HTERT RPE-1 (cell line): ENCODE results near the gene RNF157.

ENCODE experiments used
- in situ Hi-C: fragments of 300-500 bp; cut with MboI; formaldehyde crosslinking; loops from 4 replicates; pipeline ENCODE4 v1.14.3; 2020; ENCODE audit warnings: low sequenced_read_pairs

The RNF157 gene

DNA sequence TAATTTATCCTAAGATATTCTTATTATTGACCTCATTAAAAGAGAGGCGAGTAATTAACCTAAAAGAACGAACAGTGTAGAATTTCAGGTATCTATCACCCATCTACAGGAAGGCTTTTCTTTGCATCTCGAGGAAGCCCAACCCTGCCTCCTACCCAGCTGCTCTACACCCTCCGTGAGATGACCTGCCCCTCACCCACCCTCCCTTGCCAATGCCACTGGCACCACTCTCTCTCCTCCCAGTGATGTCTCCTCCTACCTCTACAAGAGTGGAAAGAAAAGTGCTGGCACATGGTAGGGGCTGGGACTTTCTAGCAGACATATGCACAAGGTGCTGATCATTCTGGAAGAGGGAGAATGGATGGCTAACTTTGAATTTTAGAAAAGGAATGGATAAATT lies 76.4 kb downstream of the RNF157 start:
- in situ Hi-C loops: no loop called here

- in situ Hi-C loops: no loop called here
Observed at GRCh38 chr17:76161619-76162266, 78.5 kb downstream of the RNF157 start.

- in situ Hi-C loops: no loop called here
Observed at GRCh38 chr17:76160896-76161528, 79.3 kb downstream of the RNF157 start.

DNA sequence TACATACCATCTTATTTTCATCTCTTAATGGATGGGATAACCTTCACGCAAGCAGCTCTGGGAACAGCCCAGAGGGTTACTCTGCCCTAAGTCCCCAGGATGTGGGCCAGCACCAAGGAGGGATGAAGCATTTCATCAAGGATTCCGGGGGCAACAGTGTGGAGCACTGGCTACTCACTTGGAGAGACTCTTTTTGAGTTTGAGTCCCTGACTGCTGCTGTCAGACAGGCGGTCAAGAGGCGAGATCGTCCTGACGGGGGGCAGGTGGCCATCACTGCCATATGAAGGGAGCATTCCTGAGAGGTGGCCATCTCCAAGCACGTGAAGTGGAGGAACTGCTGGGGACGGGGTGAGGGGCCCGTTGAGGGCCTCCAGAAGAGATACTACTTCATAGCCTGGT lies 81.1 kb downstream of the RNF157 start:
- in situ Hi-C loops: no loop called here

- in situ Hi-C loops: no loop called here
Observed at GRCh38 chr17:76157759-76158158, 82.5 kb downstream of the RNF157 start.

- in situ Hi-C loops: no loop called here
Observed at GRCh38 chr17:76156662-76156991, 83.7 kb downstream of the RNF157 start.

- in situ Hi-C loops: no loop called here
Observed at GRCh38 chr17:76155988-76156661, 84.2 kb downstream of the RNF157 start.

DNA sequence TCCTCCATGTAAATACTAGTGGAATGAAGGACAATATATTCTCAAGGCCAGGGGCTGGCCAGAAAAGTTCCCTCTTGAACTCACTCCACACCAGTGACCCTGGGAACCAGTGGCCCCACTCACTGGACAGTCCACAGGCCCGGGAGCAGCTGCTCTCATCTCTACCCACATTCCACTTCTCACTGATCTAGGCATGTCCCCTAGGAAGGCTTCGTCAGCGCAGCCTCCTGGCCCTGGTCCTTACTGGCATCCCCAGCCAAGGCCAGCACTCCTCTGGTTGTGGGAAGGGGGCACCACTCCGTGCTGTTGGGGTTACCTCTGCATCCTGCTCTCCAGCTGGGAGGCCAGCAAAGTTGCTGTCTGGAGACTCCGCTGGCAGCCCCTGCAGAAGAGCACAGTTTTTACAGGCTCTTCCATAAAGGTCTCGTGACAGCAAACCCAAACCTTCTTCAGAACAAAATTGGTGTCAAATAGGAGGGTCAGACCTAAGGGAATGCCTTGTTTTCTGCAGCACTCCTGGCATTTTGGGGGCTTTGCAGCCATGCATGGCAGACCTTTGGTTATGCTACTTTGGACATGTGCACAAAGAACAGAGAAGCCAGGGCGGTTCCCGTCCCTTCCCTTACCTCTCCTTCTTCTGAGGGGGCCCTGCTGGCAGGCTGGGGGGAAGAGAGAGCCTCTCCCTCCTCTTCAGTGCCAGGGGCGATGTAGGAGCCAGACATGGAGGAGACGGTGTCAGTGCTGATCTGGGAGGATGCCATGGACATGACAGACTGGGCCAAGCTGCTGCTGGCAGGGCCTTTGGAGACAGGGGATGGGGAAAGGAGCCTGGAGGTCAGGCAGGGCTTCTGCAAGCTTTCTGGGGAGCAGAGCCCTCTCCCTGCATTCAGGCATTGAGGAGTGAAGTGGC lies 85.1 kb downstream of the RNF157 start:
- in situ Hi-C loops: no loop called here

GRCh38 chr17:76154292-76154691 lies 86.0 kb downstream of the RNF157 start:
- in situ Hi-C loops: no loop called here

GRCh38 chr17:76153640-76154039 lies 86.7 kb downstream of the RNF157 start:
- in situ Hi-C loops: no loop called here

GRCh38 chr17:76153202-76153601 lies 87.1 kb downstream of the RNF157 start:
- in situ Hi-C loops: no loop called here

DNA sequence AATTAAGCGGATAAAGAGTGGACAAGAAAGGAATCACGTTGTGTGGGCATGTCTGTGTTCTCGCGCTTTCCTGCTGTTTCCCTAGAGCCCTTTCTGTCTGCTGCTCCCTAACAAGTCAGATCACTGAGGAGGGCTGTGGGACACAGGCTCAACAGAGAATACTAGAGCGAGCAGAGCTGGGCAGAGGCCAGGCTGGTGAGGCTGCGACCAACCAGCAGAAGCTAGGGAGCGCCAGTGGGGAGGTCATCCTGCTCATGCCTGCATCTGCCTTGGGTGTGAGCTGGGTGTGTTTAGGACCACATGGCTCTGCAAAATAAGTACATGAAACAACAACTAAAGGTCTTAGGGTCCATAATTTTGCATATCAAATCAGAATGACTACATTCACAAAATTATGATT lies 87.7 kb downstream of the RNF157 start:
- in situ Hi-C loops: no loop called here

DNA sequence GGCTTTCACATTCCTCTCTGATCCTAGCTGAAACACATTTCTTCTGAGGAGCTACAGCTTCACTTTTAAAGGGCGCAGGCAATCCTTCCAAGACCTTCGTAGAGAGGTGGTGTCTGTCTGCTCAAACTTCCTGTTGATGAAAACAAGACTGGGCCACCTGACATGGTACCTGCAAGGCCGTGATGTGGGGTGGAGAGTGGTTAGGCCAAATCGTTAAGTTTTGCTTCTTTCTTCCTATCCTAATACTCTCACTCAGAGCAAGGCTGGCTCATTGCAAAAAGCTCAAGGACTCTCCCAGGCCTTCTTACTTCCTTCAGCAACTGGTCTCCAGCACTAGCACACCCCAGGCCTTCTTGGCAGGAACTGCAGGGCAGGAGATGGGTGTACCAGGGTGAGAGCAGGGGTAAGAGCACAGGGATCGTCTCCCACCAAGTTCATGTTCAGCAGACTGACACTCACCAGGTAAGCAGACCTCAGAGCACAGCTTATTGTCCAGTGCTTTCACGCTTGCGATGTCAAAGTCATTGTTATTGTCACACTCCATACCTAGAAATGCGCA lies 88.3 kb downstream of the RNF157 start:
- in situ Hi-C loops: no loop called here

DNA sequence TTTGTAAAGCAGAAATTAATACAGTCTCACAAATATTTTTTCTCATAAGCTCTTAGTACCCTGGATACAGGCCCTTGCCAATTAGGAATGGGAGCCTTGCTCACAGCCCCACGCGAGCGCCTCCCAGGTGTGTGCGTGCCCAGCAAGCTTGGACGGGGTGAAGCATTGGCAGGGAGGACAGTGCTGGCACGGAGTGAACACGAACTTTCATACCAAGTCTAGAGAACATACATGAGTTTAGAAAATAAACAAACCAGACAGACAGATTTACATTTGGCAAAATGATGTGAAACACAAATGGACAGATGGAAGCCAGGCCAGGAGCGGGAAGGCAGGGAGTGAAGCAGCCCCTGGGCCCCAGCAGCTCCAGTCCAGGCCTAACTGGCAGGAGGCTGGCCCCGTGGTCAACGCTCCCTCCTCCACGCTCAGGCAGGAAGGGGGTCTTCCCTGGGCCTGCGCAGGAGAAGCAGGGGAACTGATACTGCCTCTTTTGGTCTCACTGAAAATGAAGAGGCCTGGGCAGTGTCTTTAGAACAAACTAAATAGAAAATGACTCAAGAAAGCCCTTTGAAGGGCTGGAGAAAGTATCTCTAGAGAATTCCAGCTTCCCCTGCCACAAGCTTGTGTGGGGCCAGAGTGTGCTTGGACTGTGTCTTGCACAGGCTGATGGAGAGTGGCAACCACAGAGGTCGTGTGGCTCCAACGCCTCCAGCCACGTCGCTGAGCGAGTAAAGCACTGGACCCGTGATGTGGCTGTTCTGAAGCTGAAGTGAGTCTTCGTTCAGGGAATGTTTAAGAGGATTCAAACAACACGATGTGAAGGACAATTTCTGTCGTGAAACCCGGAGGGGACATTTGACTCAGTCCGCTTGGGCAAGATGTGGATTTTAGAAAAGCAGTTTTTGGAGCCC lies 89.3 kb downstream of the RNF157 start:
- in situ Hi-C loops: no loop called here

- in situ Hi-C loops: no loop called here
Observed at GRCh38 chr17:76149214-76149613, 91.1 kb downstream of the RNF157 start.

- in situ Hi-C loops: no loop called here
Observed at GRCh38 chr17:76148015-76148326, 92.3 kb downstream of the RNF157 start.

- in situ Hi-C loops: no loop called here
Observed at GRCh38 chr17:76147211-76148014, 92.9 kb downstream of the RNF157 start.

DNA sequence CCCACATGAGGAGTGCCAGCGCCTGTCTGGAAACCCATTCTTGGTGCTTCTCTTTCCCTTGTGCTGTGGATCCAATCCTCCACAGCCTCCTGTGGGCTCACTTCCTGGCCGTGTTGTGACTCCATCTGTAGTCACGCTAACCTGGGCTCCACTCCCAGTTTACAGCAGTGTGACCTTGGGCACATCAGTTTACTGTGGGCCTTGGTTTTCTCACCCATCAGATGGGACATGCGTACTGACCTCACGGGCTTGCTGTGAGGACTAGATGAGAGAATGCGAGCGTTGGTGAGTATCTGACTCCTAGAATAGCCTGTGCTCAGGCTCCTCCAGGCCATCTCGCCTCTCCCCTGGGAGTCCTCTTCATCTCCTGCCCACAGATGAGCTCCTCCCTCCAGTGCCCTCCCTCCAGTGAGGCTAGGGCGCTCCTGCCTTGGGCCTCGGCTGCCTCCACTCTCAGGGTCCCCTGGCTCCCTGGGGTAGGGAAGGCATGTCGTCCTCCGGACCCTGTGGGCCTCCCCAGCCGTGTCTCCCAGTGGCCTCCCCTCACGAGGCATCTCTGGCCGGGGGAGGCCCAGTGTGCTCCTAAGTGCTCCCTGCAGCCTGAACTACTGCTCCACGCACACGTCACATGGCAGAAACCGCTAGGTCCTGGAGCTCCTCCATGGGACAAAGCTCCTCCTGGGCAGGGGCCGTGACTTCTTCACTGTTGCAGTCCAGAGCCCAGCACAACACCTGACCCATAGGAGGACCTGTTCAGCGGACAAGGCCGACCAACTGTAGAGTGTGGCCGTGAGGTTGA lies 94.0 kb downstream of the RNF157 start:
- in situ Hi-C loops: no loop called here
